Measurements from ENCODE around the gene PCDHGB3. TPM values are rescaled to one million over a fixed set of nuclear protein-coding genes. Genes with fewer than 3 reads are reported as not detected.

PCDHGB3 gene
- total and polyA plus RNA-seq, 11 donors, result 1.7 to 14.9 (median 8.5) TPM

DNA sequence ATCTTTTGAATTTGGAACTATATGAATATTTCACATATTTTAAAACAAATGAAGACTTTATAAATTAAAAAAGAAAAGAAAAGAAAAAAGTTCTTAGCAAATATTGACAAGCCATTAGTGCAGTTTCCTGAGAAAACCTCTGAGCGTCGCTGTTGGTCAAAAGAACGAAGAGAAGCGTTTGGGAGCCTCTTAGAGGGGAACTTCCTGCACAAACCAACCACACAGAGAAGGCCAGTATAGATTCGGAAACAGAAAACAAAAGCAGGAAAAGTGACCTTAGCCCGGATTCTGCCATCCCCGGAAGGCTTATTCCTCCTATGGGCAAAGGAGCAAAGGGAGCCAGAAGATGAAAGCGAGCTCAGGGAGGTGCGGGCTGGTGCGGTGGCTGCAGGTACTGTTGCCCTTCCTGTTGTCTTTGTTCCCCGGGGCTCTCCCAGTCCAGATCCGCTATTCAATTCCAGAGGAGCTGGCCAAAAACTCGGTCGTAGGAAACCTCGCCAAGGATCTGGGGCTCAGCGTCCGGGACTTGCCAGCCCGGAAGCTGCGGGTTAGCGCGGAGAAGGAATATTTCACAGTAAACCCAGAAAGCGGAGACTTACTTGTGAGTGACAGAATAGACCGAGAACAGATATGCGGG, 10.1 kb upstream of the PCDHGB3 start, which contains the start of gene PCDHGB2:
Gene PCDHGB2, plus strand, starts transcription at position 205 of the 637 bp plus-strand sequence. Its CDS starts 142 bp downstream, at position 347.
- intact Hi-C loops (cut with DNase I), result loop anchor here in 4 of 10 donors (5.0 to 10.0 kb wide), 3 partner anchors 52 to 165 kb away; partner anchors contain the start of genes PCDHGA10 (in 3 of the 4) and PCDHGB7 (in 2 of the 4)
- DNase-seq (no peak), ATAC-seq (peak; percentile 19 to 59 (median 38))
- peak within 1 kb of the TSS in 6 of 12 donors; percentile 4 to 61 (median 27) for H3K27ac ChIP-seq
- H3K4me1 ChIP-seq, result peaks cover 0 to 33% (median 0%) of the 10 kb centered on the region in 12 donors
- TF ChIP-seq, protein P1, sequence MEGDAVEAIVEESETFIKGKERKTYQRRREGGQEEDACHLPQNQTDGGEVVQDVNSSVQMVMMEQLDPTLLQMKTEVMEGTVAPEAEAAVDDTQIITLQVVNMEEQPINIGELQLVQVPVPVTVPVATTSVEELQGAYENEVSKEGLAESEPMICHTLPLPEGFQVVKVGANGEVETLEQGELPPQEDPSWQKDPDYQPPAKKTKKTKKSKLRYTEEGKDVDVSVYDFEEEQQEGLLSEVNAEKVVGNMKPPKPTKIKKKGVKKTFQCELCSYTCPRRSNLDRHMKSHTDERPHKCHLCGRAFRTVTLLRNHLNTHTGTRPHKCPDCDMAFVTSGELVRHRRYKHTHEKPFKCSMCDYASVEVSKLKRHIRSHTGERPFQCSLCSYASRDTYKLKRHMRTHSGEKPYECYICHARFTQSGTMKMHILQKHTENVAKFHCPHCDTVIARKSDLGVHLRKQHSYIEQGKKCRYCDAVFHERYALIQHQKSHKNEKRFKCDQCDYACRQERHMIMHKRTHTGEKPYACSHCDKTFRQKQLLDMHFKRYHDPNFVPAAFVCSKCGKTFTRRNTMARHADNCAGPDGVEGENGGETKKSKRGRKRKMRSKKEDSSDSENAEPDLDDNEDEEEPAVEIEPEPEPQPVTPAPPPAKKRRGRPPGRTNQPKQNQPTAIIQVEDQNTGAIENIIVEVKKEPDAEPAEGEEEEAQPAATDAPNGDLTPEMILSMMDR (IDR thresholded peaks at IDR 0.05), result peak in 10 of 12 donors; percentile 28 to 58 (median 48)
- no peak for TF ChIP-seq POLR2A (IDR thresholded peaks at IDR 0.05)
- H3K9me3 ChIP-seq, result peaks cover 0 to 98% (median 83%) of the 10 kb centered on the region in 12 donors
- peak within 1 kb of the TSS in 10 of 12 donors; percentile 2 to 50 (median 38) for H3K4me3 ChIP-seq
- peaks cover 0 to 20% (median 0%) of the 10 kb centered on the region in 9 donors for H3K36me3 ChIP-seq
- 13 to 31% (median 24%) methylated on average over 22 to 24 of the region's 24 CpGs for WGBS, 4 donors
- H3K27me3 ChIP-seq, result peaks cover 0 to 27% (median 0%) of the 10 kb centered on the region in 9 donors

- WGBS, 4 donors, result 35 to 55% (median 51%) methylated on average over 15 of the region's 15 CpGs
- intact Hi-C loops (cut with DNase I), result loop anchor here in 3 of 10 donors (5.0 to 10.0 kb wide), 2 partner anchors 52 to 54 kb away; partner anchors contain the start of genes PCDHGA10 (in 3 of the 3) and PCDHGB7 (in 2 of the 3)
- TF ChIP-seq, protein P1 (IDR thresholded peaks at IDR 0.05), result no peak
- TF ChIP-seq POLR2A (IDR thresholded peaks at IDR 0.05), result no peak
- Histone ChIP-seq H3K36me3 (peaks cover 0 to 14% (median 0%) of the 10 kb centered on the region in 9 donors), H3K27me3 (peaks cover 0 to 32% (median 0%) of the 10 kb centered on the region in 9 donors), H3K27ac (peak overlapping the region in 2 of 12 donors; percentile 43 to 61), H3K4me1 (peaks cover 0 to 25% (median 0%) of the 10 kb centered on the region in 12 donors), H3K9me3 (peaks cover 0 to 98% (median 83%) of the 10 kb centered on the region in 12 donors), H3K4me3 (peak overlapping the region in 4 of 12 donors; percentile 35 to 50 (median 44))
- DNase-seq (no peak), ATAC-seq (no peak)
Measured at GRCh38 chr5:141360685-141361084, 9.4 kb upstream of the PCDHGB3 start.

DNA sequence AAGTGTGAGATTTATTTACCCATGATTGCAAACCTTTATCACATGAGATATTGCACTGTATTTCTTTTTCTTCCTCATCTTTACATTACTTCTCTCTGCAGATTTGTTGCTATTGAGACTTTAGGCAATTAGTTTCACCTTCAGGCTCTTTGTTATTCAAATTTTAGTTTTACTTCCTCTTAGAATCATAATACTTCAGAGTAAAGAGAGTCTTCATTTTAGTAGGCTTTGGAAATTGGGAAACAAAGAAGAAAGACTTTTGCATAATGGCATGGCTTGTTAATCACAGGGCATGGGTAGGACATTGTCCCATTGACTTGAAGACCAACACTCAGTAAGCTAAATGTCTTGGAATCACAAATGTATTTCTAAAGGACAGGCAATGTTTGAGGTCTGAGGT, 7.3 kb upstream of the PCDHGB3 start:
- no peak for ATAC-seq
- Histone ChIP-seq H3K4me3 (no peak overlapping the region), H3K9me3 (peaks cover 0 to 98% (median 81%) of the 10 kb centered on the region in 12 donors), H3K36me3 (peaks cover 0 to 16% (median 0%) of the 10 kb centered on the region in 9 donors), H3K27ac (no peak overlapping the region), H3K4me1 (peaks cover 0 to 18% (median 0%) of the 10 kb centered on the region in 12 donors), H3K27me3 (peaks cover 0 to 46% (median 0%) of the 10 kb centered on the region in 9 donors)
- TF ChIP-seq, protein P1 (IDR thresholded peaks at IDR 0.05), result no peak
- no peak for TF ChIP-seq POLR2A (IDR thresholded peaks at IDR 0.05)
- intact Hi-C loops (cut with DNase I), result loop anchor here in 3 of 10 donors (5.0 to 10.0 kb wide), 2 partner anchors 50 to 52 kb away; partner anchors contain the start of genes PCDHGA10 (in 3 of the 3) and PCDHGB7 (in 2 of the 3)
- DNase-seq, result no peak
